Brain microvascular endothelial cell (primary cell): ENCODE data around the gene KCNG3.

Source experiments
- DNase-seq: peaks from one replicate; pipeline ENCODE4 v3.0.0-alpha.2; 2020
- H3K27ac ChIP-seq: fragments of 250-450 bp; sonication (Bioruptor Pico); 2 replicates; pipeline ENCODE4 v1.5.1; 2020; ENCODE audit warnings: mild to moderate bottlenecking, moderate library complexity
- H3K27me3 ChIP-seq: fragments of 250-450 bp; sonication (Bioruptor Pico); replicated peaks from 2 replicates; pipeline ENCODE4 v1.5.1; 2020; ENCODE audit warnings: mild to moderate bottlenecking
- H3K36me3 ChIP-seq: fragments of 250-450 bp; sonication (Bioruptor Pico); replicated peaks from 2 replicates; pipeline ENCODE4 v1.5.1; 2020; ENCODE audit warnings: mild to moderate bottlenecking
- H3K4me3 ChIP-seq: 2 replicates; pipeline ENCODE4 v1.5.1; 2011; ENCODE audit warnings: low read depth, mild to moderate bottlenecking, control low read depth, low read length, moderate library complexity
- in situ Hi-C: cut with HindIII; loops from 2 replicates; pipeline ENCODE4 v1.10.0; 2017; ENCODE audit warnings: low sequenced_read_pairs, low pct_ligation_motif_present
- TF ChIP-seq, protein P1 (sequence below): IDR thresholded peaks from 2 replicates; pipeline ENCODE4 v1.5.1; 2011; ENCODE audit warnings: low read depth, mild to moderate bottlenecking, moderate library complexity, low read length, control low read depth, inconsistent platforms; ENCODE audit errors: missing control alignments

KCNG3 gene

GRCh38 chr2:42421157-42421485 lies 72.7 kb downstream of the KCNG3 start:
- DNase-seq, result no peak
- in situ Hi-C loops, result no loop called here
- TF ChIP-seq, protein P1, sequence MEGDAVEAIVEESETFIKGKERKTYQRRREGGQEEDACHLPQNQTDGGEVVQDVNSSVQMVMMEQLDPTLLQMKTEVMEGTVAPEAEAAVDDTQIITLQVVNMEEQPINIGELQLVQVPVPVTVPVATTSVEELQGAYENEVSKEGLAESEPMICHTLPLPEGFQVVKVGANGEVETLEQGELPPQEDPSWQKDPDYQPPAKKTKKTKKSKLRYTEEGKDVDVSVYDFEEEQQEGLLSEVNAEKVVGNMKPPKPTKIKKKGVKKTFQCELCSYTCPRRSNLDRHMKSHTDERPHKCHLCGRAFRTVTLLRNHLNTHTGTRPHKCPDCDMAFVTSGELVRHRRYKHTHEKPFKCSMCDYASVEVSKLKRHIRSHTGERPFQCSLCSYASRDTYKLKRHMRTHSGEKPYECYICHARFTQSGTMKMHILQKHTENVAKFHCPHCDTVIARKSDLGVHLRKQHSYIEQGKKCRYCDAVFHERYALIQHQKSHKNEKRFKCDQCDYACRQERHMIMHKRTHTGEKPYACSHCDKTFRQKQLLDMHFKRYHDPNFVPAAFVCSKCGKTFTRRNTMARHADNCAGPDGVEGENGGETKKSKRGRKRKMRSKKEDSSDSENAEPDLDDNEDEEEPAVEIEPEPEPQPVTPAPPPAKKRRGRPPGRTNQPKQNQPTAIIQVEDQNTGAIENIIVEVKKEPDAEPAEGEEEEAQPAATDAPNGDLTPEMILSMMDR, result no peak
- H3K27me3 ChIP-seq, result no peaks in the 10 kb centered on the region
- H3K36me3 ChIP-seq, result no peaks in the 10 kb centered on the region
- H3K27ac ChIP-seq, result peak overlapping the region; percentile 93
- H3K4me3 ChIP-seq, result no peak overlapping the region

DNA sequence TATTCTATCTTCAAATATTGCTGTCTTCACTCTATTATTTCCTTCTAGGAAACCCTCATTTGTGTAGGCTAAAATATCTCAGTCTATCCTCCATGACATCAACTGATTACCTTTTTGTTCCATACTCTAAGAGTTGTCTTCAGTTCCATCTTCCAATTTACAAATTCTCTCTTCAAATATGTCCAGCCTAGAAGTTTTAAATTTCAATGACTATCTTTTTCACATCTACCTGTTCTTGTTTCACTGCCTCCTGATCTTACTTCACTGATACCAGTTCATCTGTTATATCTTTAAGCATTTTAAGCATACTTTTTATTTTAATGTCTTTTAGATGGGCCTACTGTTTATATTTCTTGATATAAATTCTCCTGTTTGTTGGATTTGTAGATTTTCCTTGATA lies 79.1 kb downstream of the KCNG3 start:
- Histone ChIP-seq H3K27ac (no peak overlapping the region), H3K36me3 (no peaks in the 10 kb centered on the region), H3K27me3 (no peaks in the 10 kb centered on the region), H3K4me3 (no peak overlapping the region)
- no peak for DNase-seq
- TF ChIP-seq, protein P1, result no peak
- in situ Hi-C loops, result no loop called here

DNA sequence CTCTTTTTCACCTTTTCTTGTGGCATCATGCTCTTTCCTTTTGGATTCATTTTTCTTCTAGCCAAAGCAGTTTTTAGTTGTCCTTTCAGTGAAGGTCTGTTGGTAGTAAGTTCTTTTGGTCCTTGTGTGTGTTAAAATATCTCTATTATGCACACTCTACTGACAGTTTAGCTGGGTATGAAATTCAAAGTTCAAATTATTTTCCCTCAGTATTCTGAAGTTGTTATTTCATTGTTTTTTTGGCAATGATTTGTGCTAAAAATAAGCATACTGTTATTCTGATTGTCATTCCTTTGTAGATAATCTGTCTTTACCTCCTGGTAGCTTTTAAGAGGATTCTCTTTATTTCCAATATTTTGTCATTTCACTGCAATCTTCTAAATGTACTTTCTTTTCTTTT lies 79.6 kb downstream of the KCNG3 start:
- DNase-seq, result no peak
- Histone ChIP-seq H3K27ac (no peak overlapping the region), H3K27me3 (no peaks in the 10 kb centered on the region), H3K4me3 (no peak overlapping the region), H3K36me3 (no peaks in the 10 kb centered on the region)
- in situ Hi-C loops, result no loop called here
- TF ChIP-seq, protein P1, result no peak

- Histone ChIP-seq H3K27me3 (no peaks in the 10 kb centered on the region), H3K36me3 (no peaks in the 10 kb centered on the region), H3K4me3 (no peak overlapping the region), H3K27ac (no peak overlapping the region)
- in situ Hi-C loops, result no loop called here
- no peak for DNase-seq
- TF ChIP-seq, protein P1, result no peak
These were observed 82.9 kb downstream of the KCNG3 start for GRCh38 chr2:42410742-42411514.

GRCh38 chr2:42408009-42408408 lies 85.8 kb downstream of the KCNG3 start:
- Histone ChIP-seq H3K4me3 (no peak overlapping the region), H3K27ac (no peak overlapping the region), H3K36me3 (no peaks in the 10 kb centered on the region), H3K27me3 (no peaks in the 10 kb centered on the region)
- in situ Hi-C loops, result no loop called here
- no peak for DNase-seq
- TF ChIP-seq, protein P1, result no peak

DNA sequence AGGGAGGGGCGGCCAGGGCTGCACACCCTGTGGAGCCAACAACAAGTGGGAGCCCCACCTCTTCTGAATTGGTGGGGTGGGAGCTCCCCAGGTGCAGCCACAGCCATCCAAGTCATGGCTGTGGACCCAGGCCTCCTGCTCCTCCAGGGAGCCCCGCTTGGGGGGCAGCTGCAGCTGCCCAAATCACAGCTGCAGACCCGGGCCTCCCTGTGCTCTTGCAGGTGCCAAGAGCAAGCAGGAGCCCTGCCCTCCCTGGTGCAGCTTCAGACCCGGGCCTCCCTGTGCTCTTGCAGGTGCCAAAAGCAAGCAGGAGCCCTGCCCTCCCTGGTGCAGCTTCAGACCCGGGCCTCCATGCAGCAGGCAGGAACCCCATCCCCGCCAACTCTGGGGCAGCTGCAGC lies 86.3 kb downstream of the KCNG3 start:
- no peak overlapping the region for H3K27ac ChIP-seq
- no peak overlapping the region for H3K4me3 ChIP-seq
- in situ Hi-C loops, result no loop called here
- H3K36me3 ChIP-seq, result no peaks in the 10 kb centered on the region
- no peaks in the 10 kb centered on the region for H3K27me3 ChIP-seq
- no peak for DNase-seq
- TF ChIP-seq, protein P1, result no peak
